ENCODE measurements around the gene TGIF1. TPM values are rescaled to one million over a fixed set of nuclear protein-coding genes. Genes with fewer than 3 reads are reported as not detected.

TGIF1 gene
- polyA plus RNA-seq, 3 donors, result 32.2 to 109 (median 39.8) TPM

DNA sequence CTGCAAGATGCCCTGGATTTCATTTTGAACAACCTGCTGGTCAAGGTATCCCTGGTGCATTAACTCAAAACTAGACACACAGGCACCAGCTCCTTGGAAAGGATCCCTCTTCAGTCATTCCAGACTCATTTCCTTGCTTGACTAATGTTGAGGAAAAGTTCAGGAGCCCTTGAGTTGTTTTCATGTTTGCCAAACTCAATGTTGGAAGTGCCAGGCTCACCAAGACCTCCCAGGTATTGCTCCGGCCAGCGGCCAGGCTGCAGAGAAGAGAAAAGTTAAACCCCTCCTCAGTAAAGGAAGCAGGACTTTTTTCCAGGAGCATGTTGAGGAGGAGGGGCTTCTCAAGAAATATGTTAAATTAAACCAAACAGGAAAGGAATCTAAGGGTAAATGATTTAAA lies 42.7 kb downstream of the TGIF1 start:
- Mint-ChIP-seq H3K9me3 (no peaks in the 10 kb centered on the region), H3K27me3 (ENCODE audit: low read depth in 3 of 3) (peaks cover 0 to 8% (median 2%) of the 10 kb centered on the region in 3 donors), H3K27ac (peak overlapping the region in 1 of 7 donors; percentile 63), H3K4me1 (peaks cover 20% of the 10 kb centered on the region), H3K4me3 (no peak overlapping the region), H3K36me3 (peaks cover 0 to 5% of the 10 kb centered on the region in 2 donors)
- H3K4me2 ChIP-seq (replicated peaks; ENCODE audit: extremely low read depth, low read length, poor library complexity, severe bottlenecking), result no peak overlapping the region
- no peak overlapping the region for H3K9ac ChIP-seq (ENCODE audit: insufficient read depth, low read length, poor library complexity, severe bottlenecking)
- H4K20me1 ChIP-seq (ENCODE audit: insufficient read depth, low read length), result no peaks in the 10 kb centered on the region
- H3K9me3 ChIP-seq (replicated peaks in 1 of 2; ENCODE audit: control insufficient read depth in 1 of 2, insufficient read depth in 1 of 2, low read length in 2 of 2), result no peaks in the 10 kb centered on the region
- no CpG with 5 or more reads among the region's 2 CpGs for WGBS (ENCODE audit: insufficient coverage)
- no peaks in the 10 kb centered on the region for H3K36me3 ChIP-seq (replicated peaks in 1 of 2; ENCODE audit: control insufficient read depth in 1 of 2, insufficient read depth in 2 of 2, low read length in 2 of 2)
- H3K79me2 ChIP-seq (ENCODE audit: insufficient read depth, low read length), result no peaks in the 10 kb centered on the region
- intact Hi-C loops (cut with micrococcal nuclease), result no loop called here
- H2AFZ ChIP-seq (ENCODE audit: insufficient read depth, low read depth, low read length, poor library complexity, severe bottlenecking), result peak overlapping the region; percentile 3
- TF ChIP-seq, protein P1, sequence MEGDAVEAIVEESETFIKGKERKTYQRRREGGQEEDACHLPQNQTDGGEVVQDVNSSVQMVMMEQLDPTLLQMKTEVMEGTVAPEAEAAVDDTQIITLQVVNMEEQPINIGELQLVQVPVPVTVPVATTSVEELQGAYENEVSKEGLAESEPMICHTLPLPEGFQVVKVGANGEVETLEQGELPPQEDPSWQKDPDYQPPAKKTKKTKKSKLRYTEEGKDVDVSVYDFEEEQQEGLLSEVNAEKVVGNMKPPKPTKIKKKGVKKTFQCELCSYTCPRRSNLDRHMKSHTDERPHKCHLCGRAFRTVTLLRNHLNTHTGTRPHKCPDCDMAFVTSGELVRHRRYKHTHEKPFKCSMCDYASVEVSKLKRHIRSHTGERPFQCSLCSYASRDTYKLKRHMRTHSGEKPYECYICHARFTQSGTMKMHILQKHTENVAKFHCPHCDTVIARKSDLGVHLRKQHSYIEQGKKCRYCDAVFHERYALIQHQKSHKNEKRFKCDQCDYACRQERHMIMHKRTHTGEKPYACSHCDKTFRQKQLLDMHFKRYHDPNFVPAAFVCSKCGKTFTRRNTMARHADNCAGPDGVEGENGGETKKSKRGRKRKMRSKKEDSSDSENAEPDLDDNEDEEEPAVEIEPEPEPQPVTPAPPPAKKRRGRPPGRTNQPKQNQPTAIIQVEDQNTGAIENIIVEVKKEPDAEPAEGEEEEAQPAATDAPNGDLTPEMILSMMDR (IDR thresholded peaks at IDR 0.05), result no peak
- no peak overlapping the region for H3K4me3 ChIP-seq (replicated peaks in 1 of 3; ENCODE audit: low read depth in 2 of 3, low read length in 3 of 3)
- H3K4me1 ChIP-seq (ENCODE audit: control insufficient read depth in 1 of 2, insufficient read depth in 2 of 2, low read length in 2 of 2), result peaks cover 6 to 11% of the 10 kb centered on the region in 2 donors
- no peak overlapping the region for H3K27ac ChIP-seq (ENCODE audit: low read depth in 1 of 2, low read length in 2 of 2)
- DNase-seq, result no peak
- peaks cover 3% of the 10 kb centered on the region in 2 donors for H3K27me3 ChIP-seq (ENCODE audit: control insufficient read depth in 2 of 2, insufficient read depth in 2 of 2, low read length in 2 of 2)

DNA sequence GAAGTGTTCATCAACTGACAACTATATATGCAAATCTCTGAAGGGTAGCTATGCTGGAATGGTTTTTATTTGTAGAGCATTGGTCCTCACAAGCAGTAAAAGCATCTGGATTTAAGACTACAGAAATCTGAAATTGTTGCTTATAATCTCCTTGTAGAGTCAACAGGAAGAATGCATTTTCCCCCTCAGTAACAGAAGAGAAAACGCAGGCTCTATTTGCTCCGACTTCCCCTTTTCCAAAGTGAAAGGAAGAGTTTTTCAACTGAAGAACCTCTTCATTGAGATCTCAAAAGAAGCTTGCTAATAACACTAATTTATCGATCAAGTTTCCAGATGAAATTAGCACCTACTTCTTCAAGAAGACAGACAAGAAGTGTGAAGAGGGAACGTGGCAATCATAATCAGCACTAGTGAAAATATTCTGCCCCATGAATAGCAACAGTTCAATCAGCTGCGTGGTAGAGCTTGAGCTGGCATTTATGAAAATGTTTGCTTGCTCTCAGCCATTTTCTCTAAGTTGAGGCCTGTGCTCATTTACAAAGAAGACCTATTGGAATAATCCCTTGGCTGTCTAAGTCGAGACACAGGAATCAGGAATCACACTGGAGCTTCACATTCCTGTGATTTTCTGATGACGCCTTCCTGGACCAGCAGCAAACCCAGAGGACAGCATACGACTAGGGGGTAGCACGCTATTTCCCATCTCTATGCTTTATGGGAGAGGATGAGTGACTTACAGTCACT lies 43.7 kb downstream of the TGIF1 start:
- peak overlapping the region; percentile 67 to 90 for H3K4me3 Mint-ChIP-seq
- H3K4me3 ChIP-seq (replicated peaks in 1 of 3; ENCODE audit: low read depth in 2 of 3, low read length in 3 of 3), result peak overlapping the region; percentile 26 to 71 (median 66)

More for the DNA sequence above, 43.7 kb downstream of the TGIF1 start:
- Histone ChIP-seq H3K9me3 (replicated peaks in 1 of 2; ENCODE audit: control insufficient read depth in 1 of 2, insufficient read depth in 1 of 2, low read length in 2 of 2) (no peaks in the 10 kb centered on the region), H3K9ac (ENCODE audit: insufficient read depth, low read length, poor library complexity, severe bottlenecking) (peak overlapping the region; percentile 40), H3K36me3 (replicated peaks in 1 of 2; ENCODE audit: control insufficient read depth in 1 of 2, insufficient read depth in 2 of 2, low read length in 2 of 2) (no peaks in the 10 kb centered on the region), H3K79me2 (ENCODE audit: insufficient read depth, low read length) (no peaks in the 10 kb centered on the region), H3K27ac (ENCODE audit: low read depth in 1 of 2, low read length in 2 of 2) (peak overlapping the region in 1 of 2 donors; percentile 81), H3K4me1 (ENCODE audit: control insufficient read depth in 1 of 2, insufficient read depth in 2 of 2, low read length in 2 of 2) (peaks cover 6 to 12% of the 10 kb centered on the region in 2 donors), H2AFZ (ENCODE audit: insufficient read depth, low read depth, low read length, poor library complexity, severe bottlenecking) (peak overlapping the region; percentile 87), H3K4me2 (replicated peaks; ENCODE audit: extremely low read depth, low read length, poor library complexity, severe bottlenecking) (peak overlapping the region; percentile 74), H3K27me3 (ENCODE audit: control insufficient read depth in 2 of 2, insufficient read depth in 2 of 2, low read length in 2 of 2) (peaks cover 12 to 13% of the 10 kb centered on the region in 2 donors), H4K20me1 (ENCODE audit: insufficient read depth, low read length) (no peaks in the 10 kb centered on the region)
- Mint-ChIP-seq H3K4me1 (peaks cover 23% of the 10 kb centered on the region), H3K36me3 (peaks cover 3 to 12% of the 10 kb centered on the region in 2 donors), H3K27ac (peak overlapping the region; percentile 63 to 89 (median 72)), H3K9me3 (peaks cover 0 to 4% (median 0%) of the 10 kb centered on the region in 7 donors), H3K27me3 (ENCODE audit: low read depth in 3 of 3) (peaks cover 8 to 17% (median 9%) of the 10 kb centered on the region in 3 donors)
- intact Hi-C loops (cut with micrococcal nuclease), result no loop called here
- peak; percentile 18 to 43 (median 23) for DNase-seq
- WGBS (ENCODE audit: insufficient coverage), result 57% methylated on average over 6 of the region's 9 CpGs
- TF ChIP-seq, protein P1 (IDR thresholded peaks at IDR 0.05), result no peak

All from CD14-positive monocyte (primary cell).